Measurements from ENCODE around the gene NCAPG2. TPM values are rescaled to one million over a fixed set of nuclear protein-coding genes. Genes with fewer than 3 reads are reported as not detected.

NCAPG2 gene
- total and polyA plus RNA-seq, 2 of the 13 experiments (the other 11 are each of a cell fraction or from before 2014, with no cell fraction given), result 15.1 to 30.7 TPM

DNA sequence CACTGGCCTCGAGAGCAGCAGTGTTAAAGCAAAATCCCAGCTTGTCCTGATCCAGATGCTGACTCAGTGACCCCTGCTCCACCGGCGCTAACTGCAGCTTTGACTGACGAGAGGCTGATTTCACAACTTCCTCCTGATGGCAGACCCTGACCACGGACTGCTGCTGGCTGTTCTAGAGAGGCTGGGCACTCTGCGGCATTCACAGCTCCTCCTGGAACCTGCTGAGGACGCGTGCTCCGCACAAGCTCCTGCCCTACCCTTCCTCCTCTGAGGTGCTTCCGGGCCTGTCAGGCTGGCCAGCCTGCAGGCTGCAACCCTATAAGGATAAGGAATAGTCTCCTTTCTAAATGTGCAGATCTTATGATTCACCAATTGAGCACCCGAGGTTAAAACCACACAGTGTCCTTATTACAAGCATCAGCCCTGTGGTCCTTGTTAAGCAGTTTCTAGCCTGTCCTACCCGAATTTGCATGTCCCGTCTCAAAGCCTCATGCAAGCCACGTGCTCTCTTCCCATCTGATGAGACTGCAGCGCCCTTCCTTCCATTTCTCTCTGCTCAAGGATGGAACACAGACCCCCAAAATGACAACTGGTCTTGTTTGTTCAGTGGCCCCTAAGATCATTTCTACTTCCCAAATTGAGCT is 35.5 kb upstream of the NCAPG2 start:
- H3K27ac ChIP-seq (ENCODE audit: extremely low read length, insufficient read depth, low read length), result no peak overlapping the region
- DNase-seq (ENCODE audit: low spot score) (no peak), ATAC-seq (no peak; the same call in 2 of the 3 replicates), FAIRE-seq (no peak)
- intact Hi-C loops (cut with micrococcal nuclease; ENCODE audit: unreplicated experiment) (no loop called here), in situ Hi-C loops (cut with HindIII; ENCODE audit: extremely low pct_ligation_motif_present, low pct_unique_long_range_greater_than_20kb) (no loop called here)
- no peaks in the 10 kb centered on the region for H3K9me3 ChIP-seq (ENCODE audit: low read length)
- H3K4me2 ChIP-seq (ENCODE audit: low read depth, low read length), result no peak overlapping the region
- H3K4me3 ChIP-seq (replicated peaks in 1 of 3; ENCODE audit: insufficient read depth in 1 of 3, low read depth in 2 of 3, low read length in 3 of 3), result no peak overlapping the region
- no TSS peak for BruUV-seq (replicated peaks)
- H3K27me3 ChIP-seq (ENCODE audit: control insufficient read depth in 1 of 2, insufficient read depth in 2 of 2, low read length in 2 of 2), result no peaks in the 10 kb centered on the region
- H2AFZ ChIP-seq (ENCODE audit: low read length), result no peak overlapping the region
- TF ChIP-seq, protein P1, sequence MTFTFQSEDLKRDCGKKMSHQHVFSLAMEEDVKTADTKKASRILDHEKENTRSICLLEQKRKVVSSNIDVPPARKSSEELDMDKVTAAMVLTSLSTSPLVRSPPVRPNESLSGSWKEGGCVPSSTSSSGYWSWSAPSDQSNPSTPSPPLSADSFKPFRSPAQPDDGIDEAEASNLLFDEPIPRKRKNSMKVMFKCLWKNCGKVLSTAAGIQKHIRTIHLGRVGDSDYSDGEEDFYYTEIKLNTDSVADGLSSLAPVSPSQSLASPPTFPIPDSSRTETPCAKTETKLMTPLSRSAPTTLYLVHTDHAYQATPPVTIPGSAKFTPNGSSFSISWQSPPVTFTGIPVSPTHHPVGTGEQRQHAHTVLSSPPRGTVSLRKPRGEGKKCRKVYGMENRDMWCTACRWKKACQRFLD (CRISPR knock-in tag; IDR thresholded peaks at IDR 0.05; ENCODE audit: borderline replicate concordance), result no peak
- TF ChIP-seq, protein P2, sequence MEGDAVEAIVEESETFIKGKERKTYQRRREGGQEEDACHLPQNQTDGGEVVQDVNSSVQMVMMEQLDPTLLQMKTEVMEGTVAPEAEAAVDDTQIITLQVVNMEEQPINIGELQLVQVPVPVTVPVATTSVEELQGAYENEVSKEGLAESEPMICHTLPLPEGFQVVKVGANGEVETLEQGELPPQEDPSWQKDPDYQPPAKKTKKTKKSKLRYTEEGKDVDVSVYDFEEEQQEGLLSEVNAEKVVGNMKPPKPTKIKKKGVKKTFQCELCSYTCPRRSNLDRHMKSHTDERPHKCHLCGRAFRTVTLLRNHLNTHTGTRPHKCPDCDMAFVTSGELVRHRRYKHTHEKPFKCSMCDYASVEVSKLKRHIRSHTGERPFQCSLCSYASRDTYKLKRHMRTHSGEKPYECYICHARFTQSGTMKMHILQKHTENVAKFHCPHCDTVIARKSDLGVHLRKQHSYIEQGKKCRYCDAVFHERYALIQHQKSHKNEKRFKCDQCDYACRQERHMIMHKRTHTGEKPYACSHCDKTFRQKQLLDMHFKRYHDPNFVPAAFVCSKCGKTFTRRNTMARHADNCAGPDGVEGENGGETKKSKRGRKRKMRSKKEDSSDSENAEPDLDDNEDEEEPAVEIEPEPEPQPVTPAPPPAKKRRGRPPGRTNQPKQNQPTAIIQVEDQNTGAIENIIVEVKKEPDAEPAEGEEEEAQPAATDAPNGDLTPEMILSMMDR (CRISPR knock-in tag; IDR thresholded peaks at IDR 0.05), result peak; percentile 16; the same call in 1 of the 2 replicates
- no peak for TF ChIP-seq SNRNP70 (IDR thresholded peaks at IDR 0.05; ENCODE audit: low read depth, low read length)
- TF ChIP-seq, protein P3, sequence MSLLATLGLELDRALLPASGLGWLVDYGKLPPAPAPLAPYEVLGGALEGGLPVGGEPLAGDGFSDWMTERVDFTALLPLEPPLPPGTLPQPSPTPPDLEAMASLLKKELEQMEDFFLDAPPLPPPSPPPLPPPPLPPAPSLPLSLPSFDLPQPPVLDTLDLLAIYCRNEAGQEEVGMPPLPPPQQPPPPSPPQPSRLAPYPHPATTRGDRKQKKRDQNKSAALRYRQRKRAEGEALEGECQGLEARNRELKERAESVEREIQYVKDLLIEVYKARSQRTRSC (CRISPR knock-in tag; IDR thresholded peaks at IDR 0.05; ENCODE audit: low read depth), result no peak
- no peak for TF ChIP-seq SRF (IDR thresholded peaks at IDR 0.05; ENCODE audit: low read depth, low read length)
- no peak for TF ChIP-seq MZF1 (CRISPR knock-in tag; IDR thresholded peaks at IDR 0.05; ENCODE audit: borderline replicate concordance)
- TF ChIP-seq, protein P4, sequence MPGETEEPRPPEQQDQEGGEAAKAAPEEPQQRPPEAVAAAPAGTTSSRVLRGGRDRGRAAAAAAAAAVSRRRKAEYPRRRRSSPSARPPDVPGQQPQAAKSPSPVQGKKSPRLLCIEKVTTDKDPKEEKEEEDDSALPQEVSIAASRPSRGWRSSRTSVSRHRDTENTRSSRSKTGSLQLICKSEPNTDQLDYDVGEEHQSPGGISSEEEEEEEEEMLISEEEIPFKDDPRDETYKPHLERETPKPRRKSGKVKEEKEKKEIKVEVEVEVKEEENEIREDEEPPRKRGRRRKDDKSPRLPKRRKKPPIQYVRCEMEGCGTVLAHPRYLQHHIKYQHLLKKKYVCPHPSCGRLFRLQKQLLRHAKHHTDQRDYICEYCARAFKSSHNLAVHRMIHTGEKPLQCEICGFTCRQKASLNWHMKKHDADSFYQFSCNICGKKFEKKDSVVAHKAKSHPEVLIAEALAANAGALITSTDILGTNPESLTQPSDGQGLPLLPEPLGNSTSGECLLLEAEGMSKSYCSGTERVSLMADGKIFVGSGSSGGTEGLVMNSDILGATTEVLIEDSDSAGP (CRISPR knock-in tag; IDR thresholded peaks at IDR 0.05; ENCODE audit: borderline replicate concordance), result 0 out of 2 replicates have a peak, but pooled peaks have one; percentile 18
- ChIA-PET POLR2A (no interaction called here), CTCF (ENCODE audit: low intra/inter-chr PET ratio, low total read pairs) (no interaction called here)
- no peaks in the 10 kb centered on the region for H4K20me1 ChIP-seq (ENCODE audit: insufficient read depth, low read length)
- peaks cover 17 to 73% of the 10 kb centered on the region in 2 experiments for H3K36me3 ChIP-seq (replicated peaks in 1 of 2; ENCODE audit: control insufficient read depth in 1 of 2, insufficient read depth in 2 of 2, low read length in 2 of 2)
- no peaks in the 10 kb centered on the region for H3K4me1 ChIP-seq (ENCODE audit: insufficient read depth, low read length)
- no peaks in the 10 kb centered on the region for H3K79me2 ChIP-seq (ENCODE audit: insufficient read depth, low read length)
- WGBS (ENCODE audit: low lambda C conversion rate), result 89% methylated on average over 13 of the region's 15 CpGs
- no peak overlapping the region for H3K9ac ChIP-seq (ENCODE audit: insufficient read depth, low read depth, low read length)

Data from HepG2 (cell line).